ENCODE data around the gene MTTP. TPM values are rescaled to one million over a fixed set of nuclear protein-coding genes. Genes with fewer than 3 reads are reported as not detected.

Gene MTTP
- total RNA-seq, 2 donors from 2014 or later = 0.11 to 0.42 TPM

- Mint-ChIP-seq H3K4me1 (no peaks in the 10 kb centered on the region), H3K9me3 (no peaks in the 10 kb centered on the region), H3K27ac (no peak overlapping the region), H3K4me3 (no peak overlapping the region), H3K36me3 (ENCODE audit: low read depth) (no peaks in the 10 kb centered on the region), H3K27me3 (ENCODE audit: insufficient read depth) (no peaks in the 10 kb centered on the region)
- no peak for DNase-seq
- WGBS, 2 experiments (ENCODE audit: insufficient coverage in 1 of 2, insufficient read length in 1 of 2) = 83% methylated on average over 1 of the region's 1 CpG; no CpG with 5 or more reads in 1 of the 2 experiments
- H3K27ac ChIP-seq (ENCODE audit: low read depth, low read length) = no peak overlapping the region
- no peaks in the 10 kb centered on the region for H3K9me3 ChIP-seq (ENCODE audit: control insufficient read depth, low read length)
- no peaks in the 10 kb centered on the region for H3K27me3 ChIP-seq (ENCODE audit: control insufficient read depth, insufficient read depth, low read length, poor library complexity, severe bottlenecking)
- no peak overlapping the region for H3K4me3 ChIP-seq (ENCODE audit: low read length)
- no peak overlapping the region for H3K9ac ChIP-seq (ENCODE audit: extremely low read depth, low read length, poor library complexity, severe bottlenecking)
- H3K36me3 ChIP-seq (ENCODE audit: control insufficient read depth, insufficient read depth, low read length) = no peaks in the 10 kb centered on the region
- no peaks in the 10 kb centered on the region for H3K4me1 ChIP-seq (ENCODE audit: control insufficient read depth, insufficient read depth, low read length)
- TF ChIP-seq, protein P1, sequence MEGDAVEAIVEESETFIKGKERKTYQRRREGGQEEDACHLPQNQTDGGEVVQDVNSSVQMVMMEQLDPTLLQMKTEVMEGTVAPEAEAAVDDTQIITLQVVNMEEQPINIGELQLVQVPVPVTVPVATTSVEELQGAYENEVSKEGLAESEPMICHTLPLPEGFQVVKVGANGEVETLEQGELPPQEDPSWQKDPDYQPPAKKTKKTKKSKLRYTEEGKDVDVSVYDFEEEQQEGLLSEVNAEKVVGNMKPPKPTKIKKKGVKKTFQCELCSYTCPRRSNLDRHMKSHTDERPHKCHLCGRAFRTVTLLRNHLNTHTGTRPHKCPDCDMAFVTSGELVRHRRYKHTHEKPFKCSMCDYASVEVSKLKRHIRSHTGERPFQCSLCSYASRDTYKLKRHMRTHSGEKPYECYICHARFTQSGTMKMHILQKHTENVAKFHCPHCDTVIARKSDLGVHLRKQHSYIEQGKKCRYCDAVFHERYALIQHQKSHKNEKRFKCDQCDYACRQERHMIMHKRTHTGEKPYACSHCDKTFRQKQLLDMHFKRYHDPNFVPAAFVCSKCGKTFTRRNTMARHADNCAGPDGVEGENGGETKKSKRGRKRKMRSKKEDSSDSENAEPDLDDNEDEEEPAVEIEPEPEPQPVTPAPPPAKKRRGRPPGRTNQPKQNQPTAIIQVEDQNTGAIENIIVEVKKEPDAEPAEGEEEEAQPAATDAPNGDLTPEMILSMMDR (conservative IDR thresholded peaks at IDR 0.05) = no peak
These were observed 13.2 kb downstream of the MTTP start for GRCh38 chr4:99587803-99588202.

- H3K4me1 Mint-ChIP-seq = no peaks in the 10 kb centered on the region
- no peaks in the 10 kb centered on the region for H3K4me1 ChIP-seq (ENCODE audit: control insufficient read depth, insufficient read depth, low read length)
- H3K9me3 ChIP-seq (ENCODE audit: control insufficient read depth, low read length) = no peaks in the 10 kb centered on the region
- TF ChIP-seq, protein P1 (conservative IDR thresholded peaks at IDR 0.05) = no peak
- DNase-seq = no peak
- no peaks in the 10 kb centered on the region for H3K36me3 Mint-ChIP-seq (ENCODE audit: low read depth)
- no peaks in the 10 kb centered on the region for H3K9me3 Mint-ChIP-seq
- no peaks in the 10 kb centered on the region for H3K36me3 ChIP-seq (ENCODE audit: control insufficient read depth, insufficient read depth, low read length)
- H3K9ac ChIP-seq (ENCODE audit: extremely low read depth, low read length, poor library complexity, severe bottlenecking) = no peak overlapping the region
- no peak overlapping the region for H3K27ac Mint-ChIP-seq
- H3K27me3 Mint-ChIP-seq (ENCODE audit: insufficient read depth) = no peaks in the 10 kb centered on the region
- no peak overlapping the region for H3K27ac ChIP-seq (ENCODE audit: low read depth, low read length)
- no peaks in the 10 kb centered on the region for H3K27me3 ChIP-seq (ENCODE audit: control insufficient read depth, insufficient read depth, low read length, poor library complexity, severe bottlenecking)
- WGBS, 2 experiments (ENCODE audit: insufficient coverage in 1 of 2, insufficient read length in 1 of 2) = 100% methylated on average over 1 of the region's 3 CpGs; no CpG with 5 or more reads in 1 of the 2 experiments
- no peak overlapping the region for H3K4me3 Mint-ChIP-seq
- no peak overlapping the region for H3K4me3 ChIP-seq (ENCODE audit: low read length)
These were observed 17.1 kb downstream of the MTTP start for GRCh38 chr4:99591757-99592156.

GRCh38 chr4:99593781-99594641 lies 19.4 kb downstream of the MTTP start:
- Mint-ChIP-seq H3K27ac (no peak overlapping the region), H3K36me3 (ENCODE audit: low read depth) (no peaks in the 10 kb centered on the region), H3K4me1 (no peaks in the 10 kb centered on the region), H3K27me3 (ENCODE audit: insufficient read depth) (no peaks in the 10 kb centered on the region), H3K4me3 (no peak overlapping the region), H3K9me3 (no peaks in the 10 kb centered on the region)
- TF ChIP-seq, protein P1 (conservative IDR thresholded peaks at IDR 0.05) = no peak
- WGBS, 2 experiments (ENCODE audit: insufficient coverage in 1 of 2, insufficient read length in 1 of 2) = 94 to 100% methylated on average over 2 to 4 of the region's 4 CpGs
- no peaks in the 10 kb centered on the region for H3K36me3 ChIP-seq (ENCODE audit: control insufficient read depth, insufficient read depth, low read length)
- H3K4me3 ChIP-seq (ENCODE audit: low read length) = no peak overlapping the region
- no peak overlapping the region for H3K27ac ChIP-seq (ENCODE audit: low read depth, low read length)
- no peaks in the 10 kb centered on the region for H3K4me1 ChIP-seq (ENCODE audit: control insufficient read depth, insufficient read depth, low read length)
- H3K9ac ChIP-seq (ENCODE audit: extremely low read depth, low read length, poor library complexity, severe bottlenecking) = no peak overlapping the region
- DNase-seq = no peak
- H3K27me3 ChIP-seq (ENCODE audit: control insufficient read depth, insufficient read depth, low read length, poor library complexity, severe bottlenecking) = no peaks in the 10 kb centered on the region
- H3K9me3 ChIP-seq (ENCODE audit: control insufficient read depth, low read length) = no peaks in the 10 kb centered on the region

All from endodermal cell (in vitro differentiated cells).